Nucleus accumbens (tissue), 56 donors: Measurements from ENCODE around the gene TCEAL3.
"Not testable (repeated sequence)": the region's sequence is repeated elsewhere in the genome, so short reads cannot be mapped to it uniquely, and the experiment has no call there.

ENCODE experiments used
- DNase-seq, 56 donors: peaks; one replicate each; lab custom pipeline; 2025; lab: John Stamatoyannopoulos, UW

TCEAL3 gene

GRCh38 chrX:103616676-103617186 is 9.0 kb downstream of the TCEAL3 start:
- no peak for DNase-seq

GRCh38 chrX:103624111-103624510 is 16.3 kb downstream of the TCEAL3 start:
- DNase-seq, result no peak

GRCh38 chrX:103626855-103627254 is 19.1 kb downstream of the TCEAL3 start:
- no peak for DNase-seq

- DNase-seq, result peak in 52 of 56 donors; percentile 6 to 81 (median 51)
Observed at GRCh38 chrX:103628386-103629317, 20.9 kb downstream of the TCEAL3 start, which contains the start of gene TCEAL1. Gene TCEAL1 (plus strand): TSS chrX:103628975. CDS start chrX:103629917, 942 bp downstream.

- DNase-seq, result peak in 54 of 56 donors; percentile 21 to 84 (median 60)
Observed at GRCh38 chrX:103629318-103630170, 21.8 kb downstream of the TCEAL3 start.

- no peak for DNase-seq
Observed at GRCh38 chrX:103630171-103630511, 22.4 kb downstream of the TCEAL3 start.

GRCh38 chrX:103631145-103631544 is 23.4 kb downstream of the TCEAL3 start:
- DNase-seq, result no peak

- no peak for DNase-seq
Observed at GRCh38 chrX:103635436-103635835, 27.7 kb downstream of the TCEAL3 start.

- DNase-seq, result no peak
Observed at GRCh38 chrX:103637604-103638338, 30.0 kb downstream of the TCEAL3 start.

GRCh38 chrX:103638479-103639346 is 30.9 kb downstream of the TCEAL3 start:
- peak in 6 of 56 donors; percentile 0 to 25 (median 0) for DNase-seq

GRCh38 chrX:103640401-103641155 is 32.8 kb downstream of the TCEAL3 start:
- DNase-seq, result no peak

GRCh38 chrX:103644125-103644524 is 36.4 kb downstream of the TCEAL3 start:
- no peak for DNase-seq

- DNase-seq, result no peak
Observed at GRCh38 chrX:103647630-103648029, 39.9 kb downstream of the TCEAL3 start.

GRCh38 chrX:103651151-103651773 is 43.5 kb downstream of the TCEAL3 start:
- DNase-seq, result no peak

GRCh38 chrX:103655230-103656000 is 47.7 kb downstream of the TCEAL3 start:
- DNase-seq, result not testable (repeated sequence)

- DNase-seq, result no peak
Observed at GRCh38 chrX:103656617-103657016, 48.9 kb downstream of the TCEAL3 start.

- not testable (repeated sequence) for DNase-seq
Observed at GRCh38 chrX:103657066-103657465, 49.3 kb downstream of the TCEAL3 start.
